HG03520 (cell line): ENCODE data around the gene BRICD5.
"Not testable (repeated sequence)": the region's sequence is repeated elsewhere in the genome, so short reads cannot be mapped to it uniquely, and the experiment has no call there.

ENCODE experiments used
- ATAC-seq: cut with Tn5 transposase; IDR thresholded peaks from one replicate; pipeline ENCODE4 v1.9.1; 2021; ENCODE audit warnings: mild to moderate bottlenecking, moderate library complexity; ENCODE audit not compliant: unreplicated experiment

BRICD5 gene

DNA sequence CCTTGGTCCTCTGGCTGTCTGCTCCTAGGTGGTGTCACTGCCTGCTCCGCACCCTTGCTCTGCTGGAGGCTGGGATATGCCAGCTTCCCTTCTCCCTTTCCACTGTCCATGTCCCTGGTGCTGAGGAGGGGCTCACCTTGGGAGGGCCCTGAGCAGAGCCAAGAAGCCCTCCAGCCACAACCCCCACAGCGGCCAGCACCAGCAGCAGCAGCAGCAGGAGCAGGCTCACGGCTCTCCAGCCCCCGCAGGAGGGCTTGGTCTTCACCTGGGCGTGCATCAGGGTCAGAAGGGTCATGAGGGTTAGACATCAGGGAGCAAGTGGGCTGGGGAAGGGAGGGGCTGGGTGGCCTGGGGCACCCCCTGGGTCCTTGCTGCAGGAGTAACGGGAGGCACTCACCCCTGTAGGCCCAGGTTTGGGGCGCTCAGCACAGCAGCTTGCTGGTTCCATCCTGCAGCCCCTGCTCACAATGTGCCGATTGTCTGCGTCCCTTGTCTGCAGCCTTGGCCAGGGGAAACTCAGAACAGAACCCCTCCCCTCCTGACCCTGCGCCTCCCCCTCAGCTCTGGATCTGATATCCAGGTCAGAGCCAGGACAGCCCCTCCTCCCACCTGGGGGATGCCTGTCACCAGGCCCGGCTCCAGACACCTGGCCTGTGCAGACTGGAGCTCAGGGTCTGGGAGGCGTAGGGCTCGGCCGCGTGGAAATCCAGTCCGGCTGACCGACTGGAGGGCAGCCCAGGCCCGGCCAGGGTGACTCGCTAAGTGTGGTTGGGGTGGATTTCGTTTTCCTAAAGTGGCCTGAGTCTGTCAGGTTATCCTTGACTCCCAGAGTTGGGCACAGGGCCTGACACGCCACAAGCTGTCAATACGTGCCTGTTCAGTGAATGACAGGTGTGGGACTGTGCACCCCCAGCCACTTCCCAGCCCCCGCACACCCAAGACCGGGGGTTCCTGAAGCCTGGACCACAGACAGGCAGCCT is at the start of gene BRICD5:
Gene BRICD5, minus strand, starts transcription at position 478 of the 980 bp plus-strand sequence. Its CDS starts 30 bp downstream, at position 448.
- ATAC-seq: no peak

GRCh38 chr16:2260250-2260649 is 49.6 kb upstream of the BRICD5 start:
- ATAC-seq: no peak

DNA sequence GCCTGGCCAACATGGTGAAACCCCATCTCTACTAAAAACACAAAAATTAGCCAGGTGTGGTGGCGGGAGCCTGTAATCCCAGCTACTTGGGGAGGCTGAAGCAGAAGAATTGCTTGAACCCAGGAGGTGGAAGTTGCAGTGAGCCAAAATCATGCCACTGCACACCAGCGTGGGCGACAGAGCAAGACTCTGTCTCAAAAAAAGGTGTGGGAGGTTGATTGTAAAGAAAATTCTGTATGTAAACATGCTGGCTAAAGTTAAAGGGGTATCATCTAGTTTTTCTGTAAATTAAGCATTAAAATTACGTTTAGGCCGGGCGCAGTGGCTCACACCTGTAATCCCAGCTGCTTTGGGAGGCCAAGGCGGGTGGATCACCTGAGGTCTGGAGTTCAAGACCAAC is 47.9 kb upstream of the BRICD5 start:
- ATAC-seq: not testable (repeated sequence)

DNA sequence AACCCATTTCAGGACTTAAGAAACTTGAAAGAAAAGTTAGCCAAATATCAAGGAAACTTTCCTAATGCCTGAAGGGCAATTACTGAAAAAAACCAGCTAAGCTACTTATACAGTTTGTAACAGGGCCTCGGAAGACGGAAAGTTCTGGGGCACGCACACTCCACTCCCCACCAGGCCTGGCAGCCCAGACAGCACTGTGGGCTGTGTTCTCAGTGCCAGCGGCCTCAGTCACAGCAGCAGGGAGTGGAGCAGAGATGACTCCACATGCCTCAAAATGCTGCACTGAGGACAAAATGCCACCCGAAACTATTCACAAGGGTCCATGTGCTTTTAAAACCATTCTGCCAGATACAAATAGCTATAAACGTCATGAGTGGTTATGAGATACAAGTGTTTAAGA is 47.1 kb upstream of the BRICD5 start:
- no peak for ATAC-seq

- ATAC-seq: no peak
These were observed 46.0 kb upstream of the BRICD5 start for GRCh38 chr16:2256531-2257140.

- ATAC-seq: no peak
These were observed 42.6 kb upstream of the BRICD5 start for GRCh38 chr16:2253293-2253692.

GRCh38 chr16:2252806-2253148 is 42.1 kb upstream of the BRICD5 start:
- ATAC-seq: no peak

DNA sequence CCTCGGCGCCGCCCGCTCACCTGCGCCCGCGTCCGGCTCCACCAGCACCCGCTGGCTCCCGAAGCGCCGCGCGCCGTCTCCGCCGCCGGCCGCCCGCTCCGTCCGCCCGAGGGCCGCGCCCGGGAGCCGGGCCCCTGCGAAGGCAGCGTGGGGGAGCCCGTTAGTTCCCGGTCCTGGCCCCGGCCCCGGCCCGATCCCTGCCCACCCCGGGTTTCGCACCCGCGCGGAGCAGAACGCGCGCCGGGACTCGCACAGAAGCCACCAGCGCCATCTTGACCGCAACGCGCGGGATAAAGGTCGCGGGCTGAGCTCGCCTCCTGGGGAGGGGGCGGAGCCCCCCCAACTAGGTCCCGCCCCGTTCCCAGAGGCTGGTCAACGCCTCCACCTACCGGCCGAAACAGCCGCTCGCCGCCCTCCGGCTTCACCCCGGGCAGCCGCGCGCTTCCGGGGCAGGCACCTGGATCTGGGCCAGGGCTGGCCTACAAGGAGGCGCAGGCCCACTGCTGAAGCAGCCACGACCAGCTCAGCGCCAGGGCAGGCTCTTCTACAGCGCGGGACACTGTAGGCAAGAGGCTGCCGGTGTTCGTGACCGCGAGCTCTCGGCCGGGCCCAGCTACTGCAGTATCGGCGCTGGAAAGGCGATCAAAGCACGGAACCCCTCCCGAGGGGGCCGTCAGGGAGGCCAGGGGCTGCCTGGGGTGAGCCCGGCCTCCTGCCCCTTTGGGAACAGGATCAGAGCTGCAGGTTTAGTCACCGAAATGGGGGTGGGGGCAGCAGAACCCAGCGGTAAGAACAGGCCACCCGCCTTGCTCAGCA is 40.8 kb upstream of the BRICD5 start, which contains the start of gene ECI1:
Gene ECI1, minus strand, starts transcription at position 292 of the 816 bp plus-strand sequence. Its CDS starts 21 bp downstream, at position 271.
- ATAC-seq: peak; percentile 80

DNA sequence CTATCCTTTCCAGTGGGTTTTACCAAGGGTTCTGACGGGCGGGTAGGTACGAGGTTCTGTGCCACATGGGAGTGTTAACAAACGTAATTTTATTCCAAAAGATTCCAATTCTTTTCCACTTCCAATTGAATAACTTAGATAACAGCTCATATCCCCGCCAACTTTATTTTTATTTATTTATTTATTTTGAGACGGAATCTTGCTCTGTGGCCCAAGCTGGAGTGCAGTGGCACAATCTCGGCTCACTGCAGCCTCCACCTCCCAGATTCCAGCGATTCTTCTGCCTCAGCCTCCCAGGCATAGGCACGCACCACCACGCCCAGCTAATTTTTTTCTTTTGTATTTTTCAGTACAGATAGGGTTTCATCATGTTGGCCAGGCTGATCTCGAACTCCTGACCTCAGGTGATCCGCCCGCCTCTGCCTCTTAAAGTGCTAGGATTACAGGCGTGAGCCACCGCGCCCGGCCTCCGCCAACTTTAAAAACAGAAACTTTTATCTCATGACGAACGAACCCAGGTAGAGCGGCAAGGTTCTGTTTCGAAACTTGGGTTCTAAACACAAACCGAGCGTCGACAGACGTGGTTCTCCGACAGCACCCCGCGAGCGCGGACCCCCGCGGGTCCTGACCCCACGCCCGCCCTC is 40.1 kb upstream of the BRICD5 start:
- no peak for ATAC-seq

GRCh38 chr16:2246301-2246885 is 35.7 kb upstream of the BRICD5 start:
- ATAC-seq: no peak

GRCh38 chr16:2244926-2245795 is 34.5 kb upstream of the BRICD5 start:
- no peak for ATAC-seq

DNA sequence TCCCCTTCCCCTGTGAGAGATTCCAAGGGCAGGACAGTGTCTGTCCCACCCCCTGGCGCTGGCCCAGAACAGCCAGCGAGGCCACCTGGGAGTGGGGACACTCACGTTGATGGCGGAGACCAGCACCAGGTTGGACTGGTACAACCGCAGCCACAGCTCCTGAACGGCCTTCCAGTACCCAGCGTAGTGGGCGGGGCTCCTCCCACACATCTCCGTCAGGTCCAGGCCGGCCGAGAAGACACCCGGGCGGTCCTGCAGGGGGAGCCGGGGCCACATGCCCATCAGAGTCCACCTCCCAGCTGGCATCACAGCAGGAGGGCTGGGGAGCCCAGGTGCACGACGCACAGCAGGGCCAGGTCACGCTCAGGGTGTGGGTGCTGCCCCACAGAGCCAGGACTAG is 33.6 kb upstream of the BRICD5 start:
- no peak for ATAC-seq

- ATAC-seq: no peak
These were observed 33.1 kb upstream of the BRICD5 start for GRCh38 chr16:2243781-2244180.

DNA sequence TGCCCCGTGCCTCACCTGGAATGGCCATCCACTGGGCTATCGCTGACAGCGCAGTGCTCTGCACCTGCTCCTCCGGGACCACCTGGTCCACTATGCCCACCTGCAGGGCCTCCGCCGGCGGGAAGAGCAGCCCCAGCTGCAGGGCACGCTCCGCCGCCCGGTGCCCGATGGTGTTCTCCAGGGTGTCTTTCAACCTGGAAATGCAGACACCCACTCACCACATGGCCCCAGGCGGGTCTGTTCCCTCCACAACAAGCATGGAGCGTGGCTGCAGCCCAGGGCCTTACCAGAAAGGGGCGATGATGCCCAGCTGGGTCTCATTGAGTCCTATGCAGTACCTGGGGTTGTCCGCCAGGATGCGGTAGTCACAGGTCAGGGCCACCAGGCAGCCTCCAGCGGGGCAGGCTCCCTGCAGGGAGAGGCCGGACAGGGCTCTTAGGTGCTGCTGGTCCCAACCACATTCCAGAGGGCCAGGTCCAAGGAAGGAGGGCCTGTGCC is 32.4 kb upstream of the BRICD5 start:
- no peak for ATAC-seq

DNA sequence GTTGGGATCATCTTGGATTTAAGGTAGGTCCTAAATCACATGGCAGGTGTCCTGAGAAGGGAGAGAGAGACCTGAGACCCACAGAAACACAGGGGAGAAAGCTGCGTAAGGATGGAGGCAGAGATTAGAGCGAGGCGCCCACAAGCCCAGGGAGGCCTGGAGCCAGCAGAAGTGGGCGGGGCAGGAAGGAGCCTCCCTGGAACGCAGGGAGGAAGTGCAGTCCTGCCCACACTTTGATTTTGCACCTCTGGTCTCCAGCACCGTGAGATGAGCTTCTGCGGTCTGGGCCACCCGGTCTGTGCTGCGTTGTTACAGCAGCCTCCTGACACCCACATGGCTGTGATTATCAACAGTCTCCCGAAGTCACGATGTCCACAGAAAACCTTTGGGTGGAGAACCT is 31.9 kb upstream of the BRICD5 start:
- ATAC-seq: no peak

GRCh38 chr16:2240331-2240730 is 29.7 kb upstream of the BRICD5 start:
- ATAC-seq: not testable (repeated sequence)

DNA sequence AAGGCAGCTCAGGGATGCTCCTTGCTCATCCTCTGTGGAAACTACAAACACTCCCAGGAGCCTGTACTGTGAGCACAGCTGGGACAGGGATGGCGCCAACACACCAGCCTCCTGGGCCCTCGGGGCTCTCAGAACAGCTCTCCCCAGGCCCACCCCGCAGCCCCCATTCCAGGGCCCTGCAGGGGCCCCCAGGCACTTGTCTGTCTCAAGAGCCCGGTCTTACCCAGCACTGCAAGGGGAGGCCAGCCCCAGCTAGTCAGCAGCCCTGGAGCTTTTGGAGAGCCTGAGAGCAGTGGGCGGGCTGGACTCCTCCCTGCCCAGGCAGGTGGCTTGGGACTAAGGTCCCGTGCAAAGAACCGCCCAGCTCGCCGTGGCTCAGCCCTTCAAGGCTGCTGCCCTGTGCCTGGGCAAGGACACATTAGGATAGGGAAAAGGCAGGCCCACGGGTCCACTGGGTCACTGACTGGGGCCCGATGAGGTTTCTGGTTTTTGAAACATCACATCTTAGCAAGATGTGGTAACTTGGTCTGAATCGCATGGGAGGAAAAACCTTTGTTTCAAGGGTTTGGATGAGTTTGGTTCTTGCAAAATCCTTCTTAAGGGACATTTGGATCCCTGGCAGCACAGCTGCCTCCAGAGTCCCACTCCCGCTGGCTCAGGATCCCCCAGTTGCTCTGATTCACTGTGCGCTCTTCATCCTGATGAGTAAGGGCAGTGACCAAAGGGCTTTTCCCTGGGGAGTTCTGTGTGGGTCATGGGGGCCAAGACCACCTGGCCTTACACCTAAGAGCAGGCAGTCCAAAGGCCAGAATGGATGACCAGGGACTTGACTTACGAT is 28.4 kb upstream of the BRICD5 start:
- ATAC-seq: no peak

- no peak for ATAC-seq
These were observed 27.6 kb upstream of the BRICD5 start for GRCh38 chr16:2238150-2238837.
